GM19099 (cell line): Measurements from ENCODE around the gene CLCN6.

ENCODE experiments used
- POLR2A ChIP-seq: IDR thresholded peaks from 3 replicates; pipeline ENCODE4 v1.6.1; 2011; ENCODE audit warnings: low read depth; ENCODE audit not compliant: insufficient read length; ENCODE audit errors: extremely low read depth

Gene CLCN6

GRCh38 chr1:11788549-11789053, 17.4 kb upstream of the CLCN6 start:
- TF ChIP-seq POLR2A: no peak

- TF ChIP-seq POLR2A: no peak
Observed at GRCh38 chr1:11789126-11790067, 16.6 kb upstream of the CLCN6 start.

GRCh38 chr1:11790101-11790879, 15.7 kb upstream of the CLCN6 start:
- TF ChIP-seq POLR2A: no peak

- no peak for TF ChIP-seq POLR2A
Observed at GRCh38 chr1:11790880-11791715, 14.9 kb upstream of the CLCN6 start.

GRCh38 chr1:11792106-11792505, 13.9 kb upstream of the CLCN6 start:
- no peak for TF ChIP-seq POLR2A

- no peak for TF ChIP-seq POLR2A
Observed at GRCh38 chr1:11793819-11794218, 12.2 kb upstream of the CLCN6 start.

GRCh38 chr1:11794446-11795237, 11.3 kb upstream of the CLCN6 start:
- no peak for TF ChIP-seq POLR2A

GRCh38 chr1:11795238-11795890, 10.6 kb upstream of the CLCN6 start:
- TF ChIP-seq POLR2A: no peak

- TF ChIP-seq POLR2A: no peak
Observed at GRCh38 chr1:11796036-11796828, 9.8 kb upstream of the CLCN6 start.

- TF ChIP-seq POLR2A: no peak
Observed at GRCh38 chr1:11797525-11798216, 8.3 kb upstream of the CLCN6 start.

- no peak for TF ChIP-seq POLR2A
Observed at GRCh38 chr1:11799099-11799498, 6.9 kb upstream of the CLCN6 start.

- no peak for TF ChIP-seq POLR2A
Observed at GRCh38 chr1:11799896-11800295, 6.1 kb upstream of the CLCN6 start.
